Liver (tissue), 3 donors: ENCODE results near the gene C15orf39.

ENCODE experiments used
- CTCF ChIP-seq: fragments of 150-350 bp; IDR thresholded peaks from 2 replicates; pipeline ENCODE4 v1.5.1; 2017; ENCODE audit warnings: improper control_type of control experiment, low read depth, low read length; ENCODE audit not compliant: missing input control
- HNF4G ChIP-seq: IDR thresholded peaks from 2 replicates; pipeline ENCODE4 v1.6.1; 2016; ENCODE audit warnings: antibody characterized with exemption
- MAX ChIP-seq: IDR thresholded peaks from 2 replicates; pipeline ENCODE4 v1.6.1; 2016; ENCODE audit warnings: antibody characterized with exemption
- donor health status: healthy.
- donor health status: healthy.

GRCh38 chr15:75215107-75216004 is 13.7 kb downstream of the C15orf39 start:
- TF ChIP-seq CTCF (no peak), HNF4G (no peak), MAX (no peak)
